HG03571 (cell line): ENCODE measurements around the gene GSG1.

ENCODE experiments used
- ATAC-seq: cut with Tn5 transposase; IDR thresholded peaks from one replicate; pipeline ENCODE4 v1.9.1; 2021; ENCODE audit not compliant: unreplicated experiment

Gene GSG1

DNA sequence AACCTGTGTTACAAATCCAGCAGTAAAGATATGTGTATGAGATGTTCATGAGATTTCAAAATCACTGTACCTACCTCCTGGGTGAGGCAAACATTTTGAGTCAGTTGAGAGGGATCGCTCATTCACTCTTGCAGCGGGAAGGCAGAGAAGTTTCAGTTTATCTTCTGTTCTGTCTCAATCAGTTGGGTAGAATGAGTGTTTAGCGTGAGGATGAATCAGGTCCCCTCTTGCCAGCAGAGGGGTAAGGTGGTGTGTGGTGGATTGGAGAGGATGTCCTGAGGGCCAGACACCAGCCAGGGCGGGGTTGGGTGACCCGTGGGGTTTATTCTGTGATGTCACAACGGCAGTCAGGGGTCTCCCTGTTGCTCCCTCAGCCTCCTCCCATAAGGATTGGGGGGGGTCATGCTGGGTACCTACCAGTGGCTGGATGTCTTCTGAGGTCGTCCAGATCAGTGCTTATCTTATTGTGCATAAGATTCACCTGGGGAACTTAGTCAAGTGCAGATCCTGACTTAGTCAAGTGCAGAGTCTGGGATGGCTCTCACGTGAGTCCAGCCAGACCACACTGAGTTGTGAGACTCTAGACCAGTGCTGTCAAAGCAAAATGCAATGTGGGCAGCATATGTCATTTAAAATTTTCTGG, at the start of gene GSG1:
TSS of gene GSG1 (minus strand) at position 277 of the 643 bp plus-strand sequence. CDS start at position 122, 155 bp downstream.
- no peak for ATAC-seq

DNA sequence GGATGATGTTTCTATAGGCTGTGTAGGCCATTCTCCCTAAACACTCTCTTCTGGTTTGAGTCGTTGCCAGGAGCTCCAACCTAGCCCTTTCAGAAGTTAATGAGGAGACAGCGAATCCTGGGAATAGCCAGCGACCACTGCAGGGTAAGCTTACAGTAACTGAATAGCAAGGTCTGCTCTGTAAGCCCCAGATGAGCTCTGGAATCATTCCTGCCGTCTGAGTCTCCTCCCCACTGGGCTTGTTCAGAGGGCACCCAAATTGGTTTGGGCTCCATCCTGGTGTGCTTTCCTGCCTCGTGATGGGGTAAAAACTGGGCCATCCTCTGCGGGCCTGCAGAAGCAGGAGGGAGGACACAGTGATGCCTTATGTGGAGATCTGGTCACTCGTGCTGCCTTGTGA, 49.7 kb upstream of the GSG1 start:
- ATAC-seq, result no peak

DNA sequence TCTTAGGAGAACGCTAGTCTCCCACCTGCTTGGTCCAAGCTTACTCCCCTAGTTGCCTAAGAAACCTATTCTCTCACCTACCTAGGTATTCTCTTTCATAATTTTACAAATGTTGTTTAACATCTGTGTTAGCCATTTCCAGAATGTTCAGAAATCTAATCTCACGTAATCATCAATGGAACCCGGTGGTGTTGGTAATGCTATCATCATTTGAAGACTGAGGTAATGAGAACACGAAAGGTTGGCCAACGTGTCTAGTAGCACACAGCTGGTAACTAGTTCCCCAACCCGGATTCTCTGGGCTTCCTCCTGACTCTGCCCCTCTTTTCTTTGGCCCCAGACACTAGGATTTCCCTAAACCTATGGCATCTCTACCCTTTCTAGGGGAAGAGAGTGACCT, 49.3 kb upstream of the GSG1 start:
- no peak for ATAC-seq

DNA sequence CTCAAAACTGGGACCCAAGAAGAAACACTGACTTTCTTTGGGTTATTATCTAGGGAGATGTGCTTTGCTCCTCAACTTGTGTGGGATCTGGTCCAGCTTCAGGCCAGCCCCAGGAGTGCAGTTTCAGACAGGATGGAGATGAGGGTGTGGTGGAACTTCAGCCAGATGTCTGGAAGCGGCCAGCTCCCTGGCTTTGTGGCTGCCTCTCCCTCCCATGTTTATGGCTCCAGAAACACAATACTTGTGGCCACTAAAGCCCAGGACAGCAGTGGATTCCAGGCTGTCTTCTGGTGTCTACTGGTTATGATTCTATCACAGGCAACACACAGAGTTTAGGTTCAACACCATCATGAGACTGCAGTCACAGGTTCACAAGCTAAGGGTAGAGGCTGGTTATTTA, 48.8 kb upstream of the GSG1 start:
- no peak for ATAC-seq

DNA sequence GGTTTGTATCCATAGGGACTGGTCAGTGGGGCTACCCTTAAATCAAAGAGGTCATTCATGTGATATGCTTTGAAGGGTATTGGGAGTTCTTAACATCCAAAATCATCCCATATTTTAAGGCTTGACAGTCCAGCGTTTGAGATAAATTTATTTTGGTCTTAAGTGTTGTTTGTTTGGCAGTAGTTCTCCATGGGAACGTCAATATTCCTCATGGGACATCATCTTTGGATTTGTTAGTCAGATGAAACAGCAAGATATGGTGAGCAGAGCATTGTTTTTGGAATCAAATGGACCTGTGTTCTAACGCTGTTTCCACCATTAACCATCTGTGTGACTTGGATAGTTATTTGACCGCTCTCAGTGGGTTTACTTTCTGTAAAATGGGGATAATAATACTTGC, 45.9 kb upstream of the GSG1 start:
- no peak for ATAC-seq

DNA sequence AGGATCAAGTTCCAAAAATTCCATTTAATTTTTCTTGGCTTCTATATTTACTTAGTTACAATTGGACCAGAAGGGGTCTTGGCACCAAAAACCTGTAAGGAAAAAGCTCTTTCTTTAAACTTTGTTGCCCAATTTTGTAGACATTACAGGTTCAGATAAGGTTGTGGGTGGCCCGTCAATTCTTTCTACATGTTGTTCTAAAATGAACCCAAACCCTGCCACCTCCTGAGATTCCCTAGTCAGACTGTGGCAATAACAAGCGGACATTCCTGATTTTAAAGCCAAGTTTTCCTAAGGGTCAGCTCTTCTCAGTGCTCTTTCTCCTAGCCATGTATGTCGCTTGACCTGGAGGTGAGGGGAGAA, 45.0 kb upstream of the GSG1 start:
- ATAC-seq, result no peak

DNA sequence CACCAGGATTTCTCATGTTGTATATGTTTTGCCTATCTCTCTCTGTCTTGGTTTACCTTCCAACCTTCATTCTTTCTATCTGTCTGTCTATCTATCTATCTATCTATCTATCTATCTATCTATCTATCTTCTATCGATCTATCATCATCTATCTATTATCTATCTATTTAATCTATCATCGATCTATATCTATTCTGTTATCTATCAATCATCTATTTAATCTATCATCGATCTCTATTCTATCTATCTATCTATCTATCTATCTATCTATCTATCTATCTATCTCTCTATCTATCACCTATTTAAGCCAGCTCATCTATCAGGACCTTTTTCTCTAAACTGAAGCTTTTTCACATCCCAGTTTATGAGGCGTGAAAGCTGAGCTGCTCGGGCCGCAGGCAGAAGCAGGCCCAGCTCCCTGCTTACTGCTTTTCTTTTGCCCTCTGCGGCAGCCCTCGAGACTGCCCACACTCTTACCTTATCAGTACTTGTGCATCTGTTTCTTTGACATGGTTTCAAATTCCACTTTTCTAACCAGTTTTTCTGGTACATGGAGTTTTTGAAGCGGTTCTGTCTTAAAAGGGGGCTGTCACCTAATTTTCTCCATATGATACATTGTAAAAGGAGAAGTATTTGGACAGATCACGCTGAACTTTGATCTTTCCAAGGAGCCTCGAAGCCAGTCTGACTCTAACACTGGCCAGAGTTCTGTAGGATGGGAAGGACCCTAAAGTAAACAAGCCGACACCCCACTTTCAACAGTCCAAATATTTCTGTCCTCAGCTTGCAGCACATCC, 44.4 kb upstream of the GSG1 start:
- ATAC-seq, result no peak

DNA sequence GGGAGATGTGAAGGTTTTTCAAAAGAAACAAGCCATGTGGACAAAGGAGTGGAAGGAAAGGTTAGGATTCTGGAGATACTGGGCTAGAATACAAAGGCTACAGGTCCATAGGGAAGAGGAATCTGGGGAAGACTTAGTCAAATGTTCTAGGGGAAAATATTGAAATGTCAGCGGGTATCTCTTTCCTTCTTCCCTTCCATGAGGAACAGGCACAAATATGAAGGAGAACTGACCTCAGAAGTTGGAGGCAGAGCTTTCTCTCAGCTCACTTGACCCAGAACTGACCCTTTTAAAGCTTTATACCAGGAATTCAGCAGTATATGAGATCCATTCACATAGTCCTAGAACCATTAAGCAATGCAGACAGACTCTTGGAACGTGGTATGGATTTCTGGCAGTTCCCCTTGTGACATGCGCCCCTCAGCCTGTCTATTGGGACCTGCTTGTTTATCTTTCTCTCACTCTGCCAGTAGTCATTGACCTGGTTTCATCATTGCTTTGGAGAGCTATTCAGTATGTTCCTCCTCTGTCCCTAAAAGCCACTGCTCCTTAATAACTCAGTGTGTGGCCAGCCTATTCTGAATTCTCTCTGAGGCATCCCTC, 43.0 kb upstream of the GSG1 start:
- ATAC-seq, result no peak

DNA sequence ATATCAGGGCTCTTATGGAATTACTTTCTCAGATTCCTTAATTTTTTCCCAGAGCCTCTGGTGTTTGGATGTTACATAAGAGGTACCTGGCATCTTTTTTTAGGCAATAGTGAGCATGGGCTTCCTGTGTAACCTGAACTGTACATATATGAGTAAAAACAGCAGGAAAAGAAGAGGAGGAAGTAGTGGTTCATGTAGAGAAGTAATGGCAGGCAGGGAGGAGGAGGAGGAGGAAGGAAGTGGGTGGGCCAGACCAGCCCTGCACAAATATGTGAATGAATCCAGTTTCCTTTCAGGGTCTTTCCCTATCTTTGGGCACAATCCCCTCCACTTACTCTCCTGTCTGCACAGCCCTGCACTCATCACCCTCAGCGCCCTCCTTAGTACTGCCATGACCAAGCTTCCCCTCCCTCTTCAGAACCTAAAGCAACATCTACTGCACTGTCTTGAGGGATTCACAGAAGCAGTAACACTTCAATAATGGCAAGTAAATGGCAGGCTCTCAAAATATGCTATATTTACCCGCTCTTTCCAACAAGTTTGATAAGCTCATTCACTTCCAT, 40.9 kb upstream of the GSG1 start:
- no peak for ATAC-seq

DNA sequence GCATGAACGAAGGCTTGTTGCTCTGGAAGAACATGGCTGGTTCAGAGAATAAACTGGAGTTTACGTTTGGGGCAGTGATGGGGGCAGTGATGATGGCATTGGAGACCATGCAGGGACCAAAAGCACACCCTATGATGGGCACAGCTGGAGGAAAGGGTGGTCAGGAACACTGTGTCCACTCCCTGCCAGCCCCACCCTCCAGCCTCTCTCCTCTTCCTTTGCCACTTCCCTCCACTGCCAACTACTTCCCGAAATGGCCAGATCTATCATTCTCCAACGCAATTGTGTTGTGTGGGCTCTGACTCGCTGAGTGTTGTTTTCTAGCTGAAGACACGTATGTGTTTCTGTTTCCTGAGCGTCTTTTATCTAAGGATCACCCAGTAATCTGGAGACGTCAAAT, 39.3 kb upstream of the GSG1 start:
- no peak for ATAC-seq

DNA sequence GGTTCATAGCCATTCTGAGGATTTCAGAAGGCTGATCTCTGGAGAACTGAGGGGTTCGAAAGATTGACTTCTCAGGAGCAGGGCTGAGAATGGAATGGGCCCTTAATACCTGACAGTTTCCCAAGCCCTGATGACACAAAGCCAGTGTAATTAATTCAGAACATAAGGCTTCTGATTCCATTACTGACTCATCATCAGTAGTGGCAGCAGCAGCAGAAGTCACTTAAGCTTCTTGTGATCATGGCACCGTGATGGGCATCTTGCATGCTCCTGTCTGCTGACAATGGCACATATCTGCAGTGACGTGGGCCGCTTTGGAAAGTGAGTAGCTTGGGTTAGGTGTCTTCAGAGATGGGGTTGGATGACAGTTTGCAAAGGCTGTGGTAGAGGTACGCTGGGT, 38.2 kb upstream of the GSG1 start:
- ATAC-seq, result no peak

DNA sequence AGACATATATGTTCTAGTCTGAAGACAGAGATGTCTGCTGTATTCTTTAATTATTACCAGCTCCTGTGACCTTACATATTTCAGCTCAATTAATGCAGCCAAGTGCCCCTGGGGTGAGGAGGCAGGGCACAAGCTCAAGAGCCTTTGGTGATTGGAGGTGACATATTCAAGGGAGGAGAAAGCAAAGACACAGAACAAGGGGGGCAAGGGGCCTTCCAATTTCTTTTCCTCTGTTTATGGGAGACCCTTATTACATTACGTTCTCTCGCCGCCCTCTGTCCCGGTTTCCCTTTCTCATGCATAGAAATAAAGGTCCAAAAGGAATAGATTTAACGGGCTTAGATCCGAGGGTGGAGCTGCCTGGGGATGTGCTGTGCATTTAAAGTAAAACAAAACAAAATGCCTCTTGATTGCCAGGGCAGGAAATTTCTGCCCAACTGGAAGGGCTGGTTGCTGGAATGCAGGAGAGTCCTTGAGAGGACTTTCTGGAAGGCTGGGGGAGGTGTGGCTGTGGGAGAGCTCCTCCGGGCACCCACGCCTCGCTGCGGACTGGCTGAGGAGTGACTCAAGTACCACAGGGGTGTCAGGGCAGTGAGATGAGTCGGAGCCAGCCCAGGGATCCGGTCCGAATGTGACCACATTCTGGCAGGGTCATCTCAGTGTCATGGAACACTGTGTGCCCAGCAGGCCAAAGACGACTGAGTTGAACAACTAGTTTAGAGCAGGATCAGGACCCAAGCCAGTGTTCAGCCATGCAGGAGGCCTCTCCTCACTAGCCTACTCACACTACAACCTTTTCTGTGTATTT, 32.1 kb upstream of the GSG1 start:
- no peak for ATAC-seq

DNA sequence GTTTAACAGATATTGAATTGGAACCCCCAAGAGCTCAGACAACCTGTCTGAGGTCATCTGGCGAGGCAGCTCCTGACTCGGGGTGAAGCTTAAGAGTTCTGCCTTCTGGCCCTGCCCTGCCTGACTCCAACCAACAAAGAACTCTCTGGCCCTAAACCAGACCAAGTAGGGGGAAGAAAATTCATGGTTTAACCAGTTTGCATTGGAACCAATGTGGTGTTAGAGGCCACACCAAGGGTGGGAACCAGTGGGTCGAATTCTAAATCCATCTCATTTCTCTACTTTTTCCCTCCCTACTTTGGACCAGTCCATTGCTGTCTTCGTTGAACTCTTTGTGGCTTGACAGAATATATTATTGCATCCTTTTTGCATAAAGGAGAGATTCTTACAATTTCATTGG, 30.4 kb upstream of the GSG1 start:
- no peak for ATAC-seq

DNA sequence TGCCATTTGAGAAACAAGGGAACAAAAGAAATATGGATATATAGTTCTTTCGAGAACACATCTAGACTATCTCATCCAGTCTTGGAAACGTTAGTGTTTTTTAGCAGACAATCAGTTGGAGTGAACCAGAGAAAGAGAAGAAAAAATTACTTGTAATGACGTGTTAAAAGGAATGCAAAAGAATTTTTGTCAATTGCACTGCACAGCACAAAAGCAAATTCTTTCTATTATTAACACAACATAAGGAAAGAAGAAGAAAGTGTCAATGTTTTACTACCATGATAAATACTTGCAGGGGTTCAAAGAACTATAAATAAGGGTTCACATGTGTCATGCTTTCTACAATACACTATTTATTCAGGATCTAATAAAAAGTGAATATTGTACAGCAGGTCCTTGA, 27.5 kb upstream of the GSG1 start:
- no peak for ATAC-seq

DNA sequence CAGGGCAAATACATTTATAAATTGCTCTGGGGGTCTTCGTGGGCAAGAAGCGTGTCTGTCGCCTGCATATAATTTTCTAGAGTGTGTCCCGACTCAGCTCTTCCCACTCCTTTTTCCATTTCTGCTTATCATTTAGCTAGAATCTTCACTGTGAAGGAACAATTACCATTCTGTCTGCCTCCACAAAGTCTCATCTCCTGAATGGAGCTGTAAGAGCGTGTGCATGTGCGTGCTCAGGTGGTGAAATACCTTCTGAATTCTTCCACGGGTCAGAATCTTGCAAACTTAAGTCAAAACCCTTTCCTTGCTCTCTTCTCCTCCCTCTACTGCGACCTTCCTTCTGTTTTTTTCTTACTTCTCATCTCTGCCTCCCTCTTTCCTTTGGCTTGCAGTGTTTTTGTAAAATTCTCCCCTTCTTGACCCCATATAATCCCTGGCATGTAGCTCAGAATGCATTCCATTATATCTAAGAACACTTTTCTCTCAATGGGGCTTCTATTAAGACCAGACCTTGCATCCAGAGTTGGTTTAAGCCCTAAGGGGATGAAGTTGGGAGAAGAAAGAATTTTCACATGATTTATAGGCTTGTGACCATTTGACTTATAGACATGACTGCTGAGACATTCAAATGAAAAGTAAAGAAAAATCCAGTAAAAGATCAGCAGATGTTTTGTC, 25.0 kb upstream of the GSG1 start:
- ATAC-seq, result no peak

DNA sequence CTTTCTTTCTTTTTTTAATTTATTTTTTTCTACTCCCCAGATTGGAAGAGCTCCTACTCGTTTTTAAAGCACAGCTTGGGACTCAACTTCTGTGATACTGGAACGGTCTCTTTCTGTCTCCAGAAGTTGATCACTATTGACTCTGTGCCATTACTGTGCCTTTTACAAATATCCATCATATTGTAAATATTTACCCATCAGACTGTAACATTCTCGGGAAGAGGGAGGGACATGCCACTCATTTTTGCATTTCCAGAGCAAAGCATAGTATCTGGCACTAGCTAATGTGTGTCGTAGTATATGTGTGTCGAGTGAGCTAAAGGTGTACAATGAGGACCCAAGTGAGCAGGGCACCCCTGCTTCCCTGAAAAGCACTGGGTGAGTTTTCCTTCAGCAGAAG, 24.0 kb upstream of the GSG1 start:
- ATAC-seq, result no peak

DNA sequence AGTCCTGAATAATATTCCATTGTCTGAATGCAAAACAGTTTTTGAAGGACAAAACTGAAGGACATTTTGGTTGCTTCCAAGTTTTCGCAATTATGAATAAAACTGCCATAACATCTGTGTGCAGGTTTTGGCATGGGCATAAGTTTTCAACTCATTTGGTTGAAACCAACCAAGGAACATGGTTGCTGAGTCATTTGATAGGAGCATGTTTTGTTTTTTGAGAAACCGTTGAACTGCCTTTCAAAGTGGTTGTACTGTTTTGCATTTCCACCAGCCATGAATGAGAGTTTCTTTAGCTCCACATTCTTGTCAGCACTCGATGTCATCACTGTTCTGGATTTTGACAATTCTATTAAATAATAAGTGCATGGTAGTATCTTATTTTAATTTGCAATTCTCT, 23.0 kb upstream of the GSG1 start:
- ATAC-seq, result no peak

DNA sequence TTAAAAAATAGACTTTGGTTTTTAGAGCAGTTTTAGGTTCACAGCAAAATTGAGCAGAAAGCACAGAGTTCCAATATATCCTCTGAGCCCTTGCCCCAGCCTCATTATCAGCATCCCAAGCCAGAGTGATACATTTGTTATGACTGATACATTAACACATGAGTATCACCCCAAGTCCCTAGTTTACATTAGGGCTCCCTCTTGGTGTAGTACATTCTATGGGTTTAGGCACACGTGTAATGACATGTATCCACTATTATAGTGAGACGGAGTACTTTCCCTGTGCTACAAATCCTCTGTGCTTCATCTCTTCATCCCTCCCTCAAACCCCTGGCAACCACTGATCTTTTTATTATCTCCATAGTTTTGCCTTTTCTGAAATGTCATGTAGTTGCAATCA, 22.5 kb upstream of the GSG1 start:
- no peak for ATAC-seq

DNA sequence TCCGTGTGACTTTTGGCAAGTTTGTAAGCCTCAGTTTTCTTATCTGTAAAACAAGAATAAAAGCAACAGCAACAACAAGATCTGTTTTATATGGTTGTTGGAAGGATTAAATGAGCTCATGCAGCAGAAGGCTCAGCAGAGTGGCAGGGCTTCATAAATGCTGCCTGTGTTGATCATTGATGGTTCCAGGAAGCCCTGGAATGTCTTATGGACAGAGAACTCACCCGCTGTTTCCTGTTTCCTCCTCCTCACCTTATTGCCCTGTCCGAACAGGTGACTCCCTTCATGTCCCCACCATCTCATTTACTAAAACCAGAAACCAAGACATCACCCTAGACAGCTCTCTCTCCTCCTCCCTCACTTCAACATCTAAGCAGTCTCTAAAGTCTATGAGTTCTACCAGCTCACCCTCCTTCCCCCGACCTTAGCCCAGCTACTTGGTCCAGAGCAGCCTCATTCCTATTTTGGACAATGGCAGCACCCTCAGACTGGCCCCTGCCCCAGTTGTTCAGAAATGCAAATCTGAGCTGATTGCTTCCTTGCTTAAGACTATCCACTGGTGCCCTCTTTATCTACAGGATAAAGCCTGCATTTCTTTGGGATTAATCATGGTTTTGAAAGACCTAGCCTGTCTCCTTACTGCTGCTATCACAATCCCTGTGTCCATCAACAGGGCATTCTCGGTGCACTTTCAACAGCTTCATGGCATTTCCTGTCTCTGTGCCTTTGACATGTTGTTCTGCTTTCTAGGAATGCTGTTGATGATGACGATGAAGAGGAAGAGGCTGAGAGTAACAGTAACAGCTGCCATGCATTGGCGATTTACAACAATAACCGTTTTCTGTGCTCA, 21.4 kb upstream of the GSG1 start:
- no peak for ATAC-seq

DNA sequence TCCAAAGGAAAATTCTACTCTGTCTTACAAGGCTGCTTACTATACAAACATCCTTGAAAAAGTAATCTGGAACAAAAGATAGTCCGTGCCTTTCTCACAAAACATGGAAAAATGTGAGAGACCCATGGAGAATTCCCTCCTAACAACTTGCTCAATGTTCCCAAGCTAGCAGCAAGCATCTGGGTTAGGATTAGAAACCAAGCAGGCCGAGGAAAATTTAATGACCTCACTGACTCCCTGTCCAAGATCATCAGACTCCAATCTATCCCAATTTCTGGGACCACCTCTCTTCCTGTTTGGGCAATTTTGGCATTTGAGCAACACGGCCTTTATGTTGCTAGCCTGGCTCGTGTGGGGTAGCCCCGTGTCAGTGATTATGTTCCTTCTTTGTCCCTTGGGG, 18.1 kb upstream of the GSG1 start:
- no peak for ATAC-seq
